Erythroblast (primary cell): ENCODE results near the gene CIAO1.

ENCODE experiments used
- GATA1 ChIP-seq: IDR thresholded peaks from 2 replicates; pipeline ENCODE4 v1.6.1; 2011; ENCODE audit warnings: low read depth, mild to moderate bottlenecking, control low read depth, low read length, moderate library complexity
- POLR2A ChIP-seq: IDR thresholded peaks from 2 replicates; pipeline ENCODE4 v1.6.1; 2011; ENCODE audit warnings: mild to moderate bottlenecking, low read length

DNA sequence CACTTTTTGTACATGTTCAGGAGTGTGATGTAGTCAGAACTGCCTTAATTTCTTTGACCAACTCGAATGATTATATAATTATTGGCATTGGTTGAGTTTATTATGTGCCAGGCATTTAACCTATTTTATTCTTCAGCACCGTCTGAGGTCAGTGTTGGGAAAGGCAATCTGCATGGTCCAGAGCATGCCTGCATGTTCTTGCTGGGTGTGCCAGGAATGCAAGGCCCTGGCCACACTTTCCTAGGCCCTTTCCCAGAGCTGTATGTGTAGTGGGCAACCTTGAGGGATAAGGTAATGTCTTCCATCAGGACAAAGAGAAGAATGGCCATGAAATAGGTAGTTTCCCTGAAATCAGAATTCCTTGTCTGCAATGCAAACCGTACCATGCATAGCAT is 49.0 kb downstream of the CIAO1 start:
- TF ChIP-seq POLR2A, result no peak
- TF ChIP-seq GATA1, result no peak
